GM12864 (cell line): ENCODE data around the gene MLLT3.
"Not testable (repeated sequence)": the region's sequence is repeated elsewhere in the genome, so short reads cannot be mapped to it uniquely, and the experiment has no call there.

Source experiments
- DNase-seq: peaks from one replicate; pipeline ENCODE4 v3.0.0-alpha.2; 2011; ENCODE audit warnings: low read depth
- H3K4me3 ChIP-seq: 2 replicates; pipeline ENCODE4 v1.5.1; 2011; ENCODE audit warnings: mild to moderate bottlenecking, low read depth, low read length, control low read depth
- TF ChIP-seq, protein P1 (sequence below): IDR thresholded peaks from 2 replicates; pipeline ENCODE4 v1.5.1; 2011; ENCODE audit warnings: low read depth, mild to moderate bottlenecking, moderate library complexity, low read length, control low read depth, inconsistent platforms; ENCODE audit errors: missing control alignments

Gene MLLT3

DNA sequence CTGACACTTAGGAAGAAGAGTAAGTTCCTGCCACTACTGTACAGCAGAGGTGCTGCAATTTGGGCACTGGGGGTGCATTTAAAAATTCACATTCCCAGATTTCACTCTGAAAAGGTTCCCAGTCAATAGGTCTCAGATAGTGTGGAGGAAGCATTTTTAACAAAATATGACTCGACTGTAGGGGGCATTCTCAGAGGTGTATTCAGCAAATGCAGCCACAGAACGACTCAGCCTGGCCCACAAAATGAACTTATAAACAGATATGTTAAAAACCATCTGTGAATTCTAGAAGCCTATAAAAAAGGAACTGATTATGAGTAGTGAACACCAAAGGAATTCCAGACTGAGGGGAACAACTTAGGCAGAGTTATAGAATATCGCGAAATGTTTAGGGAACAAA is 31.1 kb downstream of the MLLT3 start:
- no peak for DNase-seq
- H3K4me3 ChIP-seq: no peak overlapping the region
- TF ChIP-seq, protein P1, sequence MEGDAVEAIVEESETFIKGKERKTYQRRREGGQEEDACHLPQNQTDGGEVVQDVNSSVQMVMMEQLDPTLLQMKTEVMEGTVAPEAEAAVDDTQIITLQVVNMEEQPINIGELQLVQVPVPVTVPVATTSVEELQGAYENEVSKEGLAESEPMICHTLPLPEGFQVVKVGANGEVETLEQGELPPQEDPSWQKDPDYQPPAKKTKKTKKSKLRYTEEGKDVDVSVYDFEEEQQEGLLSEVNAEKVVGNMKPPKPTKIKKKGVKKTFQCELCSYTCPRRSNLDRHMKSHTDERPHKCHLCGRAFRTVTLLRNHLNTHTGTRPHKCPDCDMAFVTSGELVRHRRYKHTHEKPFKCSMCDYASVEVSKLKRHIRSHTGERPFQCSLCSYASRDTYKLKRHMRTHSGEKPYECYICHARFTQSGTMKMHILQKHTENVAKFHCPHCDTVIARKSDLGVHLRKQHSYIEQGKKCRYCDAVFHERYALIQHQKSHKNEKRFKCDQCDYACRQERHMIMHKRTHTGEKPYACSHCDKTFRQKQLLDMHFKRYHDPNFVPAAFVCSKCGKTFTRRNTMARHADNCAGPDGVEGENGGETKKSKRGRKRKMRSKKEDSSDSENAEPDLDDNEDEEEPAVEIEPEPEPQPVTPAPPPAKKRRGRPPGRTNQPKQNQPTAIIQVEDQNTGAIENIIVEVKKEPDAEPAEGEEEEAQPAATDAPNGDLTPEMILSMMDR: no peak

DNA sequence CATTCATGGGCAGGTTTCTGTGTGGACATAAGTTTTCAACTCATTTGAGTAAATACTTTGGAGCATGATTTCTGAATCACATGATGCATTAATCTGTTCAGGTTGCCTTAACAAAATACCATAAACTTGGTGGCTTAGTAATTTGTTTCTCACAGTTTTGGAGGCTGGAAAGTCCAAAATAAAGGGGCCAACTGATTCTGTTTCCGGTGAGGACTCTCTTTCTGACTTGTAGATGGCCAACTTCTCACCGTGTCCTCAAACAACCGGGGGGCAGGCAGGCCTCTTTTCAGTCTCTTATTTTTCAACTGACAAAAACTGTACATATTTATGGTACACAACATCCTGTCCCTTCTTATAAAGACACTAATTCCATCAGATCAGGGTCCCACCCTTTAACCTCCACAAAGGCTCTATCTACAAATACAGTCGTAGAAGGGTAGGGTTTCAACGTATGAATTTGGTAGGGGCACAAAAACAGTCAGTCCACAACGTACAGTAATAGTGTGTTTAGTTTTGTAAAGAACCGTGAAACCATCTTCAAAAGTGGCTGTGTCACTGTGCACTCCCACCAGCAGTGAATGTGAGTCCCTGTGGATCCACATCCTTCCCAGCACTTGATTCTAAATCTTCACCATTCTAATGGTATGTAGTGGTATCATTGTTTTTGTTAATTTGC is 37.2 kb downstream of the MLLT3 start:
- H3K4me3 ChIP-seq: no peak overlapping the region
- no peak for DNase-seq
- TF ChIP-seq, protein P1: no peak

DNA sequence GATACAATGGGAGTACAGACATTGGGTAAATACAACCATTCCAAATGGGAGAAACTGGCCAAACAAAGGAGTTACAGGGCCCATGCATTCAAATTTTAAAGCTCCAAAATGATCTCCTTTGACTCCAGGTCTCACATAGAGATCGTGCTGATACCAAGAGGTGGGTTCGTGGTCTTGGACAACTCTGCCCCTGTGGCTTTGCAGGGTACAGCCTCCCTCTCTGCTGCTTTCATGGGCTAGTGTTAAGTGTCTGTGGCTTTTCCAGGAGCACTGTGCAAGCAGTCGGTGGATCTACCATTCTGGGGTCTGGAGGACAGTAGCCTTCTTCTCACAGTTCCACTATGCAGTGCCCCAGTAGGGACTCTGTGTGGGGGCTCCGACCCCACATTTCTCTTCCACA is 39.2 kb downstream of the MLLT3 start:
- H3K4me3 ChIP-seq, DNase-seq: not testable (repeated sequence)

DNA sequence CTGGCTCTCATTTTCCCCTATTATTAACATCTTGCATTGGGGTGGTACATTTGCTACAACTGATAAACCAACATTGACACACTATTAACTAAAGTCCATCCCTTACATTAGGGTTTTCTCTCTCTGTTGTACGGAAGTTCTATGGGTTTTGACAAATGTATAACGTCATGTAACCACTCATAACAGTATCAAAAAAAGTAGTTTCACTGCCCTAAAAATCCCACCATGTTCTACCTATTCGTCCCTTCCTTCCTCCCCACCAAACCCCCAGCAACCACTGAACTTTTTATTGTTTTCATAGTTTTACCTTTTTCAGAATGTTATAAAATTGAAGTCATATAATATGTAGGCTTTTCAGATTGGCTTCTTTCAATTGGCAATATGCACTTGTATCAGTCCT is 40.1 kb downstream of the MLLT3 start:
- no peak overlapping the region for H3K4me3 ChIP-seq
- DNase-seq: no peak
- TF ChIP-seq, protein P1: no peak

DNA sequence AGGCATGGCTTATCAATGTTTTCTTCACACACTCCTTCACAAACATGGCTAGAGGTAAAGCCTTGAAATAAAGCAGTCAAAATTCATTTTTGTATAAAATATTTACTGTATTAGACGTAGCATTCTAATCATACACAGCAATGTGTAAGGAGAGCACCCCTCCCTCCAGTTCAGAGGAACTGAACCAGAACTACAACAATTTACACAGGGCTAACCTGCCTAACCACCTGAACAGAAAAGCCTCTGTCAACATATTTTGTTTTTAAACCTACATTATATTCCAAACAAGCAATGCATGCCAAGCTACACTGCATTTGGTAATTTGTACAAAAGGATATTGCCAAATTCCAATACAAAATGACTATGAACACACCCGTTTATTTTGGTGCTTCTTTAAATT is 41.6 kb downstream of the MLLT3 start:
- no peak for DNase-seq
- TF ChIP-seq, protein P1: no peak

DNA sequence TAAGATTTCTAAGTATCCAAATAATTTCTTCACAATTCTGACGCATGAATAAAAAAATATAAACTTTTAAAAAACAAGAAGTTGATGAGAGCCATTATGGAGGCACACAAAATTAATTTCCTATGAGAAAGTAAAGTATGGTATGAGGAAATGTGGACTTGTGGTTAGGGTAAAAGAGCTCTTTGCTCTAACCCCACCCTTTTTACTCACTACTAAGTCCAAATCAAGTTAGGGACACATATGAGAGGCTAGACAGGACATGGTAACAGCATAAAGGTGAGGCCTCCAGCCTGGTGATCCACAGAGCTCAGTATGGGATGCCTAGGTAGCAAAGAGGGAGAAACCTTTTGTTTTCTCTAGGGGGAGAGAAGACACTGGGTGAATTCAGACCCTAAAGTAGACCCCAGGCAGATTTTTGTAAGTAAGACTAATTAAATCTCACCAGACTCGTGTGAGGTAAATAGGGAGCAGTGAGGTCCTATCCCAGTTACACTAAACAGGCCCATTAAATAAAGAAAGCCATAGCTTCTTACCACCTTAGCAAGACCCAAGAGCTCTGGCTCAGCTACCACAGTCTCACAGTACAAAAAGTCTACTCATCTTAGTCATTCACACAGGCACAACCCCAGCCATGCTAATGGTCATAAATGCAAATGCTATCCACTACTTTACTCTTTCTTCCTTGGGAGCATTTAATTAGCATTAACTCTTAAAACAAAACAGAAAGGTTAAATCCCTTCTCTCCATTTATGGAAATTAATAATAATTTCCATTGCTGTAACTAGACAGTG is 42.6 kb downstream of the MLLT3 start:
- no peak for DNase-seq

More for the DNA sequence above, 41.6 kb downstream of the MLLT3 start:
- H3K4me3 ChIP-seq: no peak overlapping the region

DNA sequence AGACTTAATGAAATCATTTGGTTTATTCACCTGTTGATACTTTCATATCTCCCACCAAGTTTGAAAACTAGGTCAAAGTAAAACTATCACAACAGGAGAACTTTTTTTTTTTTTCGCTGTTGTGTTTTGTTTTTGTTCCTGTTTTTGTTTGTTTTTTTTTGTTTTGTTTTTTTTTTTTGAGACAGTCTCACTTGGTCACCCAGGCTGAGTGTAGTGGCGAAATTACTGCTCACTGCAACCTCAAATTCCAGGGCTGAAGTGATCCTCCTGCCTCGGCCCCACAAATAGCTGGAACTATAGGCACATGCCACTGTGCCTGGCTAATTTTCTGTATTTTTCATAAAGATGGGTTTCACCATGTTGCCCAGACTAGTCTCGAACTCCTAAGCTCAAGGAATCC is 49.3 kb downstream of the MLLT3 start:
- H3K4me3 ChIP-seq: peak overlapping the region; percentile 7; the same call in 1 of the 2 replicates
- TF ChIP-seq, protein P1: no peak
- DNase-seq: no peak

More for the DNA sequence above, 42.6 kb downstream of the MLLT3 start:
- H3K4me3 ChIP-seq: no peak overlapping the region
- TF ChIP-seq, protein P1: no peak
